H9 (cell line): Measurements from ENCODE around the gene JARID2. TPM values are rescaled to one million over a fixed set of nuclear protein-coding genes. Genes with fewer than 3 reads are reported as not detected.

Source experiments
- DNase-seq: peaks from one replicate; pipeline ENCODE4 v3.0.0-alpha.2; 2017
- H2AFZ ChIP-seq: one replicate; pipeline ENCODE4 v1.6.1; 2013; ENCODE audit warnings: mild to moderate bottlenecking, low read length, control low read depth, moderate library complexity
- H2AK5ac ChIP-seq: 2 replicates; pipeline ENCODE4 v1.6.1; 2013; ENCODE audit warnings: low read length, control low read depth, mixed read lengths; ENCODE audit not compliant: insufficient read length
- H2BK120ac ChIP-seq: one replicate; pipeline ENCODE4 v1.6.1; 2013; ENCODE audit warnings: low read depth, mild to moderate bottlenecking, low read length, control low read depth, inconsistent platforms; ENCODE audit not compliant: poor library complexity, severe bottlenecking
- H2BK12ac ChIP-seq: 2 replicates; pipeline ENCODE4 v1.6.1; 2013; ENCODE audit warnings: low read length, control low read depth, mixed read lengths, low read depth; ENCODE audit not compliant: insufficient read length
- H2BK15ac ChIP-seq: 2 replicates; pipeline ENCODE4 v1.6.1; 2013; ENCODE audit warnings: low read depth, low read length, control low read depth
- H2BK20ac ChIP-seq: one replicate; pipeline ENCODE4 v1.6.1; 2013; ENCODE audit warnings: low read depth, mild to moderate bottlenecking, low read length, control low read depth, inconsistent platforms; ENCODE audit not compliant: poor library complexity, severe bottlenecking
- H2BK5ac ChIP-seq: 2 replicates; pipeline ENCODE4 v1.6.1; 2013; ENCODE audit warnings: low read length, control low read depth, mixed read lengths; ENCODE audit not compliant: insufficient read length
- H3K14ac ChIP-seq: 2 replicates; pipeline ENCODE4 v1.6.1; 2013; ENCODE audit warnings: low read length, control low read depth; ENCODE audit not compliant: insufficient read depth
- H3K18ac ChIP-seq: 2 replicates; pipeline ENCODE4 v1.6.1; 2013; ENCODE audit warnings: low read depth, mild to moderate bottlenecking, mixed read lengths, low read length, control low read depth; ENCODE audit not compliant: insufficient read length
- H3K23ac ChIP-seq: 2 replicates; pipeline ENCODE4 v1.6.1; 2013; ENCODE audit warnings: low read length, control low read depth, mixed read lengths, low read depth; ENCODE audit not compliant: insufficient read length
- H3K23me2 ChIP-seq: 2 replicates; pipeline ENCODE4 v1.6.1; 2013; ENCODE audit warnings: low read depth, mild to moderate bottlenecking, mixed read lengths, low read length, control low read depth; ENCODE audit not compliant: insufficient read length, poor library complexity, severe bottlenecking
- H3K27ac ChIP-seq: 2 replicates; pipeline ENCODE4 v1.5.1; 2013; ENCODE audit warnings: low read length, control low read depth, mixed read lengths, low read depth; ENCODE audit not compliant: insufficient read length
- H3K27me3 ChIP-seq: 2 replicates; pipeline ENCODE4 v1.6.1; 2013; ENCODE audit warnings: low read length, control low read depth, inconsistent platforms; ENCODE audit not compliant: insufficient read depth
- H3K4ac ChIP-seq: 2 replicates; pipeline ENCODE4 v1.6.1; 2013; ENCODE audit warnings: low read depth, mild to moderate bottlenecking, control low read depth, inconsistent platforms, low read length, moderate library complexity
- H3K4me1 ChIP-seq: 2 replicates; pipeline ENCODE4 v1.6.1; 2013; ENCODE audit warnings: low read length, control low read depth, inconsistent platforms; ENCODE audit not compliant: insufficient read depth
- H3K4me2 ChIP-seq: 2 replicates; pipeline ENCODE4 v1.6.1; 2013; ENCODE audit warnings: low read length, control low read depth, mixed read lengths; ENCODE audit not compliant: insufficient read length, insufficient read depth
- H3K56ac ChIP-seq: 2 replicates; pipeline ENCODE4 v1.6.1; 2013; ENCODE audit warnings: low read depth, mild to moderate bottlenecking, mixed read lengths, low read length, control low read depth; ENCODE audit not compliant: insufficient read length
- H3K79me1 ChIP-seq: 2 replicates; pipeline ENCODE4 v1.6.1; 2013; ENCODE audit warnings: low read depth, mild to moderate bottlenecking, moderate library complexity, low read length, control low read depth, inconsistent platforms; ENCODE audit not compliant: insufficient read depth, poor library complexity, severe bottlenecking
- H3K79me2 ChIP-seq: 2 replicates; pipeline ENCODE4 v1.6.1; 2013; ENCODE audit warnings: low read length, control low read depth, inconsistent platforms; ENCODE audit not compliant: insufficient read depth
- H3K9ac ChIP-seq: 2 replicates; pipeline ENCODE4 v1.6.1; 2013; ENCODE audit warnings: low read length, control low read depth, mixed read lengths; ENCODE audit not compliant: insufficient read length; ENCODE audit errors: extremely low read depth
- H3K9me3 ChIP-seq: one replicate; pipeline ENCODE4 v1.6.1; 2013; ENCODE audit warnings: low read depth, low read length, inconsistent platforms; ENCODE audit not compliant: control insufficient read depth
- H3T11ph ChIP-seq: one replicate; pipeline ENCODE4 v1.6.1; 2013; ENCODE audit warnings: mild to moderate bottlenecking, low read length, control low read depth, inconsistent platforms
- H4K20me1 ChIP-seq: one replicate; pipeline ENCODE4 v1.6.1; 2013; ENCODE audit not compliant: control insufficient read depth, insufficient read length, insufficient read depth
- H4K5ac ChIP-seq: 2 replicates; pipeline ENCODE4 v1.6.1; 2013; ENCODE audit warnings: low read depth, mild to moderate bottlenecking, mixed read lengths, low read length, control low read depth; ENCODE audit not compliant: insufficient read length
- H4K8ac ChIP-seq: replicated peaks from 2 replicates; pipeline ENCODE4 v1.6.1; 2013; ENCODE audit warnings: low read length, control low read depth, mixed read lengths, low read depth; ENCODE audit not compliant: insufficient read length
- H4K91ac ChIP-seq: 2 replicates; pipeline ENCODE4 v1.6.1; 2013; ENCODE audit warnings: low read depth, mild to moderate bottlenecking, moderate library complexity, mixed read lengths, low read length, control low read depth; ENCODE audit not compliant: insufficient read length
- H3K27ac Mint-ChIP-seq, 3 experiments: 2 replicates in 2 of 3; 3 replicates in 1 of 3; pipeline ENCODE4 v1.8.0; 2020 to 2021; ENCODE audit warnings: mixed read lengths in 3 of 3, mild to moderate bottlenecking in 1 of 3, moderate library complexity in 1 of 3
- H3K27me3 Mint-ChIP-seq: 2 replicates; pipeline ENCODE4 v1.8.0; 2021; ENCODE audit warnings: low read depth, mild to moderate bottlenecking, moderate library complexity, mixed read lengths
- H3K36me3 Mint-ChIP-seq, 3 experiments: 2 replicates in 2 of 3; 3 replicates in 1 of 3; pipeline ENCODE4 v1.8.0; 2020 to 2021; ENCODE audit warnings: low read depth in 3 of 3, mixed read lengths in 3 of 3; ENCODE audit not compliant: insufficient read depth in 1 of 3
- H3K4me1 Mint-ChIP-seq, 2 experiments: 2 replicates each; pipeline ENCODE4 v1.8.0; 2020; ENCODE audit warnings: mixed read lengths in 2 of 2
- H3K4me3 Mint-ChIP-seq, 2 experiments: 2 replicates in 1 of 2; 3 replicates in 1 of 2; pipeline ENCODE4 v1.8.0; 2020 to 2021; ENCODE audit warnings: mild to moderate bottlenecking in 2 of 2, mixed read lengths in 2 of 2, moderate library complexity in 1 of 2
- H3K9me3 Mint-ChIP-seq, 2 experiments: 2 replicates in 1 of 2; 3 replicates in 1 of 2; pipeline ENCODE4 v1.8.0; 2020; ENCODE audit warnings: mild to moderate bottlenecking in 2 of 2, mixed read lengths in 2 of 2, moderate library complexity in 1 of 2
- CTCF ChIP-seq: fragments of 200-600 bp; sonication (generic); conservative IDR thresholded peaks from 3 replicates; pipeline ENCODE4 v1.8.0; 2021; ENCODE audit warnings: antibody characterized with exemption, mild to moderate bottlenecking
- WGBS: extraction: QIAGEN DNeasy Blood & Tissue Kit; methylation state at CpG from one replicate; pipeline ENCODE4 v1.1.7; 2013; ENCODE audit warnings: missing lambda C conversion rate, low lambda C conversion rate, mixed read lengths; ENCODE audit not compliant: insufficient read length; ENCODE audit errors: extremely low coverage; 5-methylcytosine and 5-hydroxymethylcytosine counted together
- total RNA-seq: library from RNA; stranded (reverse); gene quantifications from 2 replicates; pipeline ENCODE4 v1.2.1, GENCODE V29; 2021

The JARID2 gene
- total RNA-seq, 1 experiment from 2014 or later = 174 TPM

- H2BK15ac ChIP-seq = no peak overlapping the region
- peaks cover 31% of the 10 kb centered on the region for H3K4me1 ChIP-seq
- H4K8ac ChIP-seq = no peak overlapping the region
- no peak overlapping the region for H2BK120ac ChIP-seq
- no peaks in the 10 kb centered on the region for H3K23me2 ChIP-seq
- H3K79me2 ChIP-seq = peaks cover 42% of the 10 kb centered on the region
- no peak overlapping the region for H2AFZ ChIP-seq
- H4K91ac ChIP-seq = no peak overlapping the region
- Mint-ChIP-seq H3K27ac (peak overlapping the region in 2 of 3 experiments; percentile 23 to 30; a peak in 2 of 7 replicates), H3K27me3 (no peaks in the 10 kb centered on the region; the same call in 1 of the 2 replicates), H3K9me3 (no peaks in the 10 kb centered on the region), H3K4me3 (no peak overlapping the region), H3K36me3 (peaks cover 27 to 46% (median 38%) of the 10 kb centered on the region in 3 experiments), H3K4me1 (peaks cover 61 to 63% of the 10 kb centered on the region in 2 experiments)
- H3K9me3 ChIP-seq = no peaks in the 10 kb centered on the region
- no peak overlapping the region for H3K4ac ChIP-seq
- H2AK5ac ChIP-seq = no peak overlapping the region
- no peak overlapping the region for H3K9ac ChIP-seq
- no peak overlapping the region for H3K56ac ChIP-seq
- no CpG with 5 or more reads among the region's 13 CpGs for WGBS
- no peak overlapping the region for H2BK5ac ChIP-seq
- H4K20me1 ChIP-seq = no peaks in the 10 kb centered on the region
- H3K18ac ChIP-seq = no peak overlapping the region
- no peak overlapping the region for H3K14ac ChIP-seq
- TF ChIP-seq CTCF = no peak
- H3K27me3 ChIP-seq = no peaks in the 10 kb centered on the region
- peaks cover 8% of the 10 kb centered on the region for H3K79me1 ChIP-seq
- no peak overlapping the region for H3K27ac ChIP-seq
- peak; percentile 22 for DNase-seq
- H2BK20ac ChIP-seq = no peak overlapping the region
- H3K23ac ChIP-seq = no peak overlapping the region
- H3T11ph ChIP-seq = no peak overlapping the region
- H3K4me2 ChIP-seq = no peak overlapping the region
- no peak overlapping the region for H2BK12ac ChIP-seq
- H4K5ac ChIP-seq = no peak overlapping the region
These were observed 241.4 kb downstream of the JARID2 start for GRCh38 chr6:15487262-15487661.
